OCI-LY1 (cell line): ENCODE measurements around the gene RNF44.

ENCODE experiments used
- H2AFZ ChIP-seq: fragments of 200-600 bp; sonication (generic), shearing (Covaris generic); 2 replicates; pipeline ENCODE4 v1.6.0; 2014; ENCODE audit warnings: antibody characterized with exemption, mild to moderate bottlenecking, low read length
- H3F3A ChIP-seq: fragments of 200-600 bp; sonication (generic), shearing (Covaris generic); 2 replicates; pipeline ENCODE4 v1.6.0; 2014; ENCODE audit warnings: mild to moderate bottlenecking, antibody characterized with exemption, low read length, moderate library complexity; ENCODE audit not compliant: insufficient read depth
- H3K27ac ChIP-seq: fragments of 200-600 bp; sonication (generic); 2 replicates; pipeline ENCODE4 v1.5.1; 2014; ENCODE audit warnings: low read length, mixed run types, mild to moderate bottlenecking, low read depth; ENCODE audit not compliant: poor library complexity, severe bottlenecking
- H3K27me3 ChIP-seq: fragments of 200-600 bp; sonication (generic); 2 replicates; pipeline ENCODE4 v1.6.0; 2014; ENCODE audit warnings: antibody characterized with exemption, mild to moderate bottlenecking, low read length, moderate library complexity; ENCODE audit not compliant: insufficient read depth
- H3K36me3 ChIP-seq: fragments of 200-600 bp; sonication (generic); 2 replicates; pipeline ENCODE4 v1.6.1; 2014; ENCODE audit warnings: mild to moderate bottlenecking, antibody characterized with exemption, low read length, moderate library complexity, mixed read lengths; ENCODE audit not compliant: insufficient read depth
- H3K4me1 ChIP-seq: fragments of 200-600 bp; sonication (generic); 2 replicates; pipeline ENCODE4 v1.5.1; 2014; ENCODE audit warnings: mild to moderate bottlenecking, low read length, moderate library complexity; ENCODE audit not compliant: insufficient read depth, severe bottlenecking
- H3K4me2 ChIP-seq: fragments of 200-600 bp; sonication (generic), shearing (Covaris generic); 2 replicates; pipeline ENCODE4 v1.6.1; 2014; ENCODE audit warnings: low read length
- H3K4me3 ChIP-seq: fragments of 200-600 bp; sonication (generic); 2 replicates; pipeline ENCODE4 v1.5.1; 2014; ENCODE audit warnings: low read length, low read depth, mild to moderate bottlenecking, mixed read lengths; ENCODE audit not compliant: poor library complexity, severe bottlenecking
- H3K79me2 ChIP-seq: fragments of 200-600 bp; shearing (Covaris generic); 2 replicates; pipeline ENCODE4 v1.6.1; 2016; ENCODE audit warnings: mixed run types, low read length, mixed read lengths; ENCODE audit not compliant: insufficient read depth
- H3K9ac ChIP-seq: fragments of 200-600 bp; sonication (generic), shearing (Covaris generic); 2 replicates; pipeline ENCODE4 v1.6.1; 2014; ENCODE audit warnings: mild to moderate bottlenecking, low read length, mixed read lengths
- H3K9me2 ChIP-seq: fragments of 200-600 bp; sonication (generic), shearing (Covaris generic); 2 replicates; pipeline ENCODE4 v1.6.1; 2014; ENCODE audit warnings: low read depth, mild to moderate bottlenecking, low read length, mixed read lengths
- H3K9me3 ChIP-seq: fragments of 200-600 bp; shearing (Covaris generic); 2 replicates; pipeline ENCODE4 v1.6.1; 2014; ENCODE audit warnings: low read length, mixed read lengths
- H4K20me1 ChIP-seq: fragments of 200-600 bp; sonication (generic), shearing (Covaris generic); 2 replicates; pipeline ENCODE4 v1.6.0; 2016; ENCODE audit warnings: mild to moderate bottlenecking, low read length; ENCODE audit not compliant: insufficient read depth
- EZH2 ChIP-seq: fragments of 200-600 bp; sonication (generic), shearing (Covaris generic); IDR thresholded peaks from 2 replicates; pipeline ENCODE4 v1.8.0; 2017; ENCODE audit warnings: borderline replicate concordance, mixed run types, mild to moderate bottlenecking, antibody characterized with exemption, low read length, moderate library complexity, mixed read lengths
- TF ChIP-seq, protein P1 (sequence below): fragments of 200-600 bp; sonication (generic), shearing (Covaris generic); IDR thresholded peaks from 2 replicates; pipeline ENCODE4 v1.5.1; 2017; ENCODE audit warnings: mild to moderate bottlenecking, antibody characterized with exemption, low read length, moderate library complexity, mixed read lengths

Gene RNF44

DNA sequence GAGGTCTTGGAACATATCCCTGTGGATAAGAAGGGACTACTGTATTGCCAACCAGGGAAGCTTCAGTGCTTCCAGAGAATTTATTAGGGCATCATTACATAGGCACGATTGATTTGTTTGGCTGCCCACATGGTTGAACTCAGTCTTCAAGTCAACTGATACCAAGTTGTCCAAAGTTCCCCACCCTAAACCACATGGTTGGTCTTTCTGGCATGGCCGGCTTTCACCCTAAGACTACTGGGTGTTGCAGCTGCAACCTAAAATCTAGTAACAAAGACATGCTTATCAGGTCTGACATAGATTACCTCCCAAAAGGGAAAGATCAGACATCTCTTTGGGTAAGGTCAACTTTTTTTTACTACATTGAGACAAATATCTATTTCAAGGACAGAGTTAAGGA, 52.0 kb downstream of the RNF44 start:
- Histone ChIP-seq H3K36me3 (peaks cover 60% of the 10 kb centered on the region), H3K79me2 (no peaks in the 10 kb centered on the region)
- TF ChIP-seq EZH2: no peak
- TF ChIP-seq, protein P1, sequence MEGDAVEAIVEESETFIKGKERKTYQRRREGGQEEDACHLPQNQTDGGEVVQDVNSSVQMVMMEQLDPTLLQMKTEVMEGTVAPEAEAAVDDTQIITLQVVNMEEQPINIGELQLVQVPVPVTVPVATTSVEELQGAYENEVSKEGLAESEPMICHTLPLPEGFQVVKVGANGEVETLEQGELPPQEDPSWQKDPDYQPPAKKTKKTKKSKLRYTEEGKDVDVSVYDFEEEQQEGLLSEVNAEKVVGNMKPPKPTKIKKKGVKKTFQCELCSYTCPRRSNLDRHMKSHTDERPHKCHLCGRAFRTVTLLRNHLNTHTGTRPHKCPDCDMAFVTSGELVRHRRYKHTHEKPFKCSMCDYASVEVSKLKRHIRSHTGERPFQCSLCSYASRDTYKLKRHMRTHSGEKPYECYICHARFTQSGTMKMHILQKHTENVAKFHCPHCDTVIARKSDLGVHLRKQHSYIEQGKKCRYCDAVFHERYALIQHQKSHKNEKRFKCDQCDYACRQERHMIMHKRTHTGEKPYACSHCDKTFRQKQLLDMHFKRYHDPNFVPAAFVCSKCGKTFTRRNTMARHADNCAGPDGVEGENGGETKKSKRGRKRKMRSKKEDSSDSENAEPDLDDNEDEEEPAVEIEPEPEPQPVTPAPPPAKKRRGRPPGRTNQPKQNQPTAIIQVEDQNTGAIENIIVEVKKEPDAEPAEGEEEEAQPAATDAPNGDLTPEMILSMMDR: no peak

DNA sequence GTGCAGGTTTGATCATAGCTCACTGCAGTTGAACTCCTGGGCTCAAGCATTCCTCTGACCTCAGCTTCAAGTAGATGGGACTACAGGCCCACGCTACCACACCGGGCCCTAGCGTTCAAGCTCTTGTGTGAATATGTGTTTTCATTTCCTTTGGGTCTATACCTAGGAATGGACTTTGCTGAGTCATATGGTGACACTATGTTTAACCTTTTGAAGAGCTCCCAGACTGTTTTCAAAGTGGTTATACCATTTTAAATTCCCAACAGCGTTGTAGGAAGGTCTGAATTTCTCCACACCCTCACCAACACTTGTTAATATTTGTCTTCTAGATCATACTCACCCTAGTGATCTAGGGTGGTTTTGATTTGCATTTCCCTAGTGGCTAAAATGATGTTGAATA, 55.5 kb downstream of the RNF44 start:
- Histone ChIP-seq H3K36me3 (peaks cover 59% of the 10 kb centered on the region), H3K79me2 (no peaks in the 10 kb centered on the region; the same call in 1 of the 2 replicates), H3K4me1 (no peaks in the 10 kb centered on the region), H3K27me3 (no peaks in the 10 kb centered on the region), H2AFZ (no peak overlapping the region), H3K27ac (no peak overlapping the region), H3K9me3 (no peaks in the 10 kb centered on the region; the same call in 1 of the 2 replicates), H3K9me2 (no peaks in the 10 kb centered on the region), H3K9ac (no peak overlapping the region), H3K4me2 (no peak overlapping the region), H3K4me3 (no peak overlapping the region), H4K20me1 (no peaks in the 10 kb centered on the region), H3F3A (no peaks in the 10 kb centered on the region; the same call in 1 of the 2 replicates)
- no peak for TF ChIP-seq EZH2
- TF ChIP-seq, protein P1: no peak

More for the DNA sequence above, 52.0 kb downstream of the RNF44 start:
- Histone ChIP-seq H3K9ac (no peak overlapping the region), H3K9me3 (no peaks in the 10 kb centered on the region; the same call in 1 of the 2 replicates), H3K4me1 (no peaks in the 10 kb centered on the region), H3K27me3 (no peaks in the 10 kb centered on the region), H2AFZ (no peak overlapping the region), H3F3A (no peaks in the 10 kb centered on the region; the same call in 1 of the 2 replicates), H3K27ac (no peak overlapping the region), H4K20me1 (no peaks in the 10 kb centered on the region), H3K9me2 (no peaks in the 10 kb centered on the region), H3K4me3 (no peak overlapping the region), H3K4me2 (no peak overlapping the region)
